Activated CD8-positive, alpha-beta memory T cell treated with anti-CD3 and anti-CD28 coated beads, Interleukin-2, amount 50 U/mL, for 24 hours (primary cell): ENCODE data around the gene EPM2A.

Source experiments
- DNase-seq: peaks from one replicate; pipeline ENCODE4 v3.0.0-alpha.2; 2020; ENCODE audit errors: extremely low read depth

The EPM2A gene

GRCh38 chr6:145673504-145673903 lies 61.8 kb downstream of the EPM2A start:
- no peak for DNase-seq

DNA sequence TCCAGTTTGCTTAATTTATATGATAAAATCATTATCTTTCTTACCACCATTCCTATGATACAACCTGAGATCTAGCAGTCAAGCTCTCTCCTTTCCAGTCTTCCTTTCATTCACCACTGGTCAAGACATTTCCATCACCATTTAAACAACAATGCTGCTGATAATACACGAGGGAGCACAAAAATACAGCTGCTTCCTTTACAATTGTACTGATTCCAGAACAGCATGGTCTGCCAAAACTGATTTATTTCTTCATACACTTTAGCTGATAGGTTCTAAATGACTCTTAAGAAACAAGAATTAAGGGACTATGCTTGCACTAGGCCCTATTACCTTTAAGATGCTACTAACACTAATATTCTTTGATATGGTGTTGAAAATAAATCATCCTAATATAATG lies 65.0 kb downstream of the EPM2A start:
- DNase-seq: no peak

DNA sequence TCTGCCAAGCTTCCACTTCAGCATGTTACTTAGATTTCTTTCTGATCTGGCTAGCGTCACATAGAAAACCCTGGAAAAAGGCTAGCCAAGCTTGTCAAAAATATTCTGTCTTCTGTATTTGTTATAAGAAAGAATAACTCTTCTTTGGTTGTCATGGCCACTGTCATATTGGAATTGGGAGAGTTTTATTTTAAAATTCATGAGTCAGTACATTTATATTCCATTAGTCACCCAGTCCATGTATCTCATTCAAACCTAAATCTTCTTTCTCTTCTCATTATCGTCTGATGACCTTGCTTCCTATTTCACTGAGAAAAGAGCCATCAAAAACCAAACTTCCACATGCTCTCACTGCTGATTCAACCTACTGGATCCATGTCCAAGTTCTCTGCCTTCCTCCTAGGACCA lies 65.7 kb downstream of the EPM2A start:
- no peak for DNase-seq

GRCh38 chr6:145668844-145669243 lies 66.5 kb downstream of the EPM2A start:
- DNase-seq: no peak

DNA sequence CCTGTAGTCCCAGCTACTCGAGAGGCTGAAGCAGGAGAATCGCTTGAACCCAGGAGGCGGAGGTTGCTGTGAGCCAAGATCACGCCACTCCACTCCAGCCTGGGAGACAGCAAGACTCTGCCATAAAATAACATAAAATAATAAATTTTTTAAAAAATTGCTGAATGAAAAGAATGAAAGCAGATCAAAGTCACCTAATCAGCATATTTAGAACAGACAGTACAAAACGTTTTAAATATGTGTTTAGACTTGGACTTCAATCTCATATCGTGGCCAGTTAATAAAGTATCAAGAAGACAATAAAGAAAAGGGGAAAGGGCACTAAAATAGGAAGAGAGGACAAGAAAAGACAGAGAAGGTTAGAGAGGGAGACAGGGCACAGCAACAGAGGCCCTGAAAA lies 74.6 kb downstream of the EPM2A start:
- DNase-seq: no peak

DNA sequence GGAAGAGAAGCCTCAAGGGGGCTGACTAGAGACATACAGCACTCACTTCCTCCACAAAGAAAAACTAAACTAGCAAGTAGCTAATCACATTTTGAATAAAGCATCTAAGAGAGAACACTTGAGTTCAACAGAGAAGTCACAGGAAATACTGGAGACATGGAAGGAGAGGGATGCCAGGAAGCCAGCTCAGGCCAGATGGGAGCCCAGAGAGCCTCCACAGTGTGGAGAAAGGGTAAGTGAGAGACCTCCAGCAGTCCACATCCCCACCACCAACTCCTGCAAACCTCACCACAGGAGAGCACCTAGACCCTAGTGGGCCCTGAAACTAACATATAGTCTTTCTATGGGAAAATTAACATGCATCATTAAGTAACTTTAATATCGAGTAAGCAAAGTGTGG lies 79.2 kb downstream of the EPM2A start:
- DNase-seq: no peak

GRCh38 chr6:145652572-145652971 lies 82.7 kb downstream of the EPM2A start:
- no peak for DNase-seq

GRCh38 chr6:145651988-145652387 lies 83.3 kb downstream of the EPM2A start:
- DNase-seq: no peak

DNA sequence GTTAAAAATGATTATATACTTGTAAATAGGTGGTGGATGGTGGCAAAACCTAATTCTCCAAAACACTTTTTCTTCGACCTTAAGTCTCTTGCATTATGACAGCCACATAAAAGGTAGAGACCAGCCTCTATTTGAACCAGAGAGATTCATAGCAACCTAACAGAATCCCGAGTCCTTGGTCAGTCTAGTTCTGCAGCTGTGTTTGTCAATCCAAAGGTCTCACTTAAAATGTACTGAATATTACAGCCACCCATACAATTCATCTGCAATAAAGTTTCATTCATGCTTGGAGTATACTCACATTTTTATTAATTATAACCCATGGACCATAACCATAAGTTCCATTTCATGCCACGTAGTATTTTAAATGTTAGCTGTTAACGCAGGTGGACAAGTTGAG lies 87.2 kb downstream of the EPM2A start:
- no peak for DNase-seq

GRCh38 chr6:145647602-145648001 lies 87.7 kb downstream of the EPM2A start:
- DNase-seq: no peak

GRCh38 chr6:145643760-145644159 lies 91.6 kb downstream of the EPM2A start:
- no peak for DNase-seq

GRCh38 chr6:145633981-145634627 lies 101.2 kb downstream of the EPM2A start:
- peak; percentile 54 for DNase-seq

GRCh38 chr6:145632971-145633370 lies 102.3 kb downstream of the EPM2A start:
- no peak for DNase-seq

DNA sequence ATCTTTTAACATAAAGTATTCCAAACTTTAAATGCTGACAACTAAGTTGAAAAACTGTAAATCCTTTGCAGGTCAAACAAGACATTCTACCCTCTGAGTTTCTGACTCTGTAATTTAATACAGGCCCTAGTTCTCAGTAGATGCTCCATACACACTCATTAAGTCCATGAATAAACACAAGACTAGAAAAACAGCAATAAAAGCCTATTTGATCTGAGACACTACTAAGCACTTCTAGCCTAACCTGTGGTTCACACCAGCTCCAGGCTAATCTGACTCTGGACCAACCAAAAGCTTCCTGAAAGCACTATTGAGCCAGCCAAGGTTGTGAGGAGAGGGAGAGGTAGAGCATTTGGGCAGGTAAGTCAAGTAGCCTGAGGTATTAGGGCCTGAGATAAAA lies 103.9 kb downstream of the EPM2A start:
- DNase-seq: no peak

- DNase-seq: no peak
Measured at GRCh38 chr6:145630598-145630997, 104.7 kb downstream of the EPM2A start.

DNA sequence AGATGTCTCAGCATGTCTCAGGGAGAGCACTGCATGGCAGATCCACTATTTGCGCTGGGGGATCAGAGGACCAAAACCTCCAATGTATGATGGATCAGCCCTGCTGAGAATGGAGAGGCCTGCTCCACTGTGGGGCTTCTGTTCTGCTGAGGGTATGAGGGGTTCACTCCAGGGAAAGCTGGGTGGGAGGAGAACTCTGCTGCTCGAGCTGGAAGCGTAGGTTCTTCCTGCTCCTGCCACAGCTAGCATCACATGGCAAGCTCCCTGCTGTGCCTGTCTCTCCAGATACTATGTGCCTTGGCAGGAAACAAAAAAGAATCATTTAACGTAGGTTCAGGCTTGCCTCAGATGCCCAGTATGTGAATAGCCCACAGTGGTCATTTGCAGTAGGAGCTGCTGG lies 105.8 kb downstream of the EPM2A start:
- no peak for DNase-seq

DNA sequence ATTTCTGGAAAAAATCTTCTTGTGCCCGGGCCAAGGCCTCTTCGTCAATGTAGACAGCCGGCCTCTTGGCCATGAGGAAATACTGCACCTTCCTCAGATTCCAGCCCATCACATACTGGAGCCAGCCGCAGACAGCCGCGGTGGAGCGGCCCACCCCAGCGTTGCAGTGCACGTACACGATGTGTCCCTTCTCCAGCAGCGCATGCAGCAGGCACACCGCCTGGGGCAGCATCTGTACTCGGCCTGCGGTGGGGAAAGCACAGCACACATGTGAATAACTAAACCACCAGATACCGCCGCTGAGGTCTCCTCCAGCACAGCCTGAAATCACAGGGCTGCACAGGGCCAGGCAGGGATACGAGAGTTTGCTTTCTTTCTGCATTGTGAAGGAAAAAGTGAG lies 107.9 kb downstream of the EPM2A start:
- DNase-seq: no peak

DNA sequence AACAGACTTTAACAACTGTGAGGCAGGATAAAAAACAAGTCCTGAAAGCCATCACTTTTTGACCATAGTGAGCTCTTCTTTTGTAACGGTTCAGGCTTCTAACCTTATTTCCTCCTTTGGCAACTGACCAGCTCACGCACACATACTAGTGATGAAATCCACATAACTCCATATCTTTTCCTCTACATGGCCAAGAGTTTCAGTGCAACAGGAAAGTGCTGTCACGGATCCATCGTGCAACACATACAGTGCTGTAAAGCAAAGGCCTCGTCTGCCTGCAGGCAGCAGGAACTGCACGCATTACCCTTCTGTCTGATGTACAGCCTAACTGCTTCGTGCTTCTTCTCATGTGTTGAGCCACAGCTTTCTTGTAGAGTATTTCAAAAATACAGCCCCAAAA lies 108.5 kb downstream of the EPM2A start:
- DNase-seq: no peak

DNA sequence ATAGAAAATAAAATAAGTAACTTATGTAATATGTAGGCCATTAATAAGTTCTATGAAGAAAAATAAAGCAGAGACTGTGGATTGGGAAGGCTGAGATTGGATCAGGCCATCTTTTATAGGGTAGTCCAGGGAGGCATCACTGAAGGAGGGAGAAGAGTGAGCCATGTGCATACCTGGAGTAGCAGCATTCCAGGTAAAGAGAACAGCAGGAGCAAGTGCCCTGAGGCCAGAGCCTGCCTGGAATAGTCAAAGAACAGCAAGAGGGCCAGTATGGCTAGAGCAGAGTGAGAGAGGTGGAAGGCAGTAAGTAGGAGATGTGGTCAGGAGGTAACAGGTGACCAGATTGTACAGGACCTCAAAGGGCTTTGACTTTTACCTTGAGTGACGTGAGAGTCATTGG lies 112.1 kb downstream of the EPM2A start:
- no peak for DNase-seq

GRCh38 chr6:145621776-145622175 lies 113.5 kb downstream of the EPM2A start:
- no peak for DNase-seq

DNA sequence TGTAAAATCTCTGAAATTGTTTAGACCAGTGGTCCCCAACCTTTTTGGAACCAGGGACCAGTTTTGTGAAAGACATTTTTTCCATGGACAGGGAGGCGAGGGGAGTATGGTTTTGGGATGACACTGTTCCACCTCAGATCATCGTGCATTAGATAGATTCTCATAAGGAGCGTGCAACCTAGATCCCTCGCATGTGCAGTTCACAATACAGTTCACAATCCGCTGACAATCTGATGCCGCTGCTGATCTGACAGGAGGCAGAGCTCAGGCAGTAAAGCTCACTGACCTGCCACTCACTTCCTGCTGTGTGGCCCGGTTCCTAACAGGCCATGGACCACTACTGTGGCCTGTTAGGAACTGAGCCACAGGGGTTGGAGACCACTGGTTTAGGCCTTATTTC lies 115.2 kb downstream of the EPM2A start:
- no peak for DNase-seq

DNA sequence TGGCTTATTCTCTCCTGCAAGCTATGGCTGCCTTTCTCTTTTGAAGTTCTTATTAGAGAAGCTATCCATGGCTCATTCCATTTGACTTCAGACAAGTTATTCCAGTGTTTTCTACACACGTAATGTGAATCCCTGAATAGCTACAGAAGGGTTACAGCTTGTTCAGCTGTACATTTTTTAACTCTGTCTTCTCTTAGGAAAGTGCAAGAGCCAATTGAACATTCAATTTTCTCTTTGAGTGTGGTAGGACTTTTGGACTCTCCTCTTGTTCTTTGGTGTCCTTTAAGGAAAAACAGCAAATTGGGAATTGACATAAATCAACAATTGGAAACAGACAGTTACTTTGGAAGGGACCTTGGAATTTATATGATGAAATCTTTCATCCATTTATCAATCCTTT lies 125.8 kb downstream of the EPM2A start:
- DNase-seq: no peak

GRCh38 chr6:145608850-145609249 lies 126.5 kb downstream of the EPM2A start:
- DNase-seq: no peak

DNA sequence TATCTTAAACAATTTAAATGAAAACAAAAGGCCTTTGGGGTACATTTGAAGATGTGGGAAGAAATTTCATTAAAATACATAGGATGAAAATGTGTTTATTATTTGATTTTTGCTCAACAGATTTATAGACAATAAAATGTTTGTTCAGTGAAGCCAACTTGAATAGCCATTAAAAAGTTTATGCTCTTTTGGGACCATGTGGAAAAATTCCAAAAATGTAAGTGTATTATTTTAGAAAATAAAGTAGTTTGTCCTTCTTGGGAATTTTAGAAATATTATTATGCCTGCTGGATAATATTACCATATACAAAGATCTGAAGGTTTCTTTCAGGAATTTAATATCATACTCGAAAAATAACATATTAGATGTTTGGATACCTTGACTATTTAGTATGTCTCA lies 131.3 kb downstream of the EPM2A start:
- no peak for DNase-seq
